KMS-11 (cell line): ENCODE results near the gene NDUFB1.

Experiments
- H2AFZ ChIP-seq: fragments of 200-600 bp; sonication (generic); 2 replicates; pipeline ENCODE4 v1.6.1; 2016; ENCODE audit warnings: antibody characterized with exemption, mixed run types, low read depth
- H3K27ac ChIP-seq: fragments of 200-600 bp; sonication (generic); 2 replicates; pipeline ENCODE4 v1.6.1; 2016; ENCODE audit warnings: mild to moderate bottlenecking, mixed run types
- H3K27me3 ChIP-seq: fragments of 200-600 bp; sonication (generic); 2 replicates; pipeline ENCODE4 v1.6.1; 2017; ENCODE audit warnings: mild to moderate bottlenecking, low read depth, mixed run types, moderate library complexity; ENCODE audit not compliant: insufficient read depth
- H3K36me3 ChIP-seq: fragments of 200-600 bp; sonication (generic); 2 replicates; pipeline ENCODE4 v1.6.1; 2017; ENCODE audit warnings: mild to moderate bottlenecking, mixed run types; ENCODE audit not compliant: insufficient read depth
- H3K4me1 ChIP-seq: fragments of 200-600 bp; sonication (generic); 2 replicates; pipeline ENCODE4 v1.6.1; 2016; ENCODE audit warnings: mild to moderate bottlenecking, low read depth, mixed run types; ENCODE audit not compliant: poor library complexity, severe bottlenecking
- H3K4me2 ChIP-seq: fragments of 200-600 bp; sonication (generic); 2 replicates; pipeline ENCODE4 v1.7.0; 2016; ENCODE audit warnings: mild to moderate bottlenecking, mixed run types
- H3K4me3 ChIP-seq: fragments of 200-600 bp; sonication (generic); IDR thresholded peaks from 2 replicates; pipeline ENCODE4 v1.6.1; 2017; ENCODE audit warnings: low read depth, low read length, mixed read lengths; ENCODE audit not compliant: insufficient read depth
- H3K79me2 ChIP-seq: fragments of 200-600 bp; sonication (generic); 2 replicates; pipeline ENCODE4 v1.6.1; 2016; ENCODE audit warnings: low read depth, mixed run types; ENCODE audit not compliant: insufficient read depth
- H3K9ac ChIP-seq: fragments of 200-600 bp; sonication (generic); 2 replicates; pipeline ENCODE4 v1.6.1; 2016; ENCODE audit warnings: mild to moderate bottlenecking, mixed run types
- H4K20me1 ChIP-seq: fragments of 200-600 bp; sonication (generic); 2 replicates; pipeline ENCODE4 v1.6.1; 2016; ENCODE audit warnings: mild to moderate bottlenecking, mixed run types; ENCODE audit not compliant: insufficient read depth
- TF ChIP-seq, protein P1 (sequence below): fragments of 200-600 bp; sonication (generic); conservative IDR thresholded peaks from 2 replicates; pipeline ENCODE4 v1.6.1; 2017; ENCODE audit warnings: low read depth, mild to moderate bottlenecking, antibody characterized with exemption, low read length, moderate library complexity, mixed read lengths

Gene NDUFB1

DNA sequence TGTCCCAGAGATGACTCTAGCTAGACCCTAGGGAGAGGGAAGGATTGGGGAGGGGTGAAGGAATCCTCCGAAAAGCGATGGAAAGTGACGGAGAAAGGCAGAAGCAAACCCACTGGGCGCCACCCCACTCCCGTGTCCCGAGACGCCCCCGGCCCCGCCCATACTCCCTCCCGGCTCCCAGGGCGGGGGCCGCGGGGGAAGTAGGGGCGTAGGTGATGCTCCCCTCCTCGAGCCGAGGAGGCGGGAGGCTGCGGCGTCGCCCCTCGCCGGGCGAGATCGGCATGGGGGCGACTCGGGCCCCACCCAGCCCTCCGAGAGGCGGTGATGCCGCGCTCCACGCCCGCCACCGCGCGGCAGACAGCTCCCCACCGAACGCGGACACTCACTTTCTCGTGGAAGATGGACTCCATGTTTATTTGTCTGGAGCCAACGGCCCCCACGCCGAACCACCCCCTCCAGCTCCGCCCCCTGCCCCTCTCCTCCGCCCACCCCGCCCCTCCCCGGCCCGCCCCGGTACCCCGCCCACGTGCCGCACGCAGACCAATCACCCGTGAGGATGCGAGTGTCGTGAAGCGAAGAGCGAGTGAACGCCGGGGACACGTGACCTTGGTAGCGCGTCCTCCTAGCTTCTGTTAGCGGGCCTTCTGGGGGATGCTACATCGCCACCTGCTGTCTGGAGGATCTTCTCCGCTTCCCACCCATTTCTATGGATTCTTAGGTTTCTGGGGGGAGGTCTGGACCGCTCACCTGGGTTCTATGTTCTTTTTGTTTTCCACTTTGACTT lies 15.2 kb downstream of the NDUFB1 start, which contains the start of gene ATXN3:
TSS of gene ATXN3 (minus strand) at position 440 of the 784 bp plus-strand sequence. CDS start at position 410, 30 bp downstream.
- peak within 1 kb of the TSS; percentile 30; the same call in 1 of the 2 replicates for H3K9ac ChIP-seq
- H2AFZ ChIP-seq = peak within 1 kb of the TSS; percentile 75
- H3K79me2 ChIP-seq = peaks cover 24% of the 10 kb centered on the region; the same call in 1 of the 2 replicates
- H3K4me2 ChIP-seq = peak within 1 kb of the TSS; percentile 57
- peaks cover 2% of the 10 kb centered on the region for H3K4me1 ChIP-seq
- no peaks in the 10 kb centered on the region for H3K27me3 ChIP-seq
- H3K4me3 ChIP-seq = no peak within 1 kb of the TSS
- H3K27ac ChIP-seq = peak within 1 kb of the TSS; percentile 24; the same call in 1 of the 2 replicates
- no peaks in the 10 kb centered on the region for H3K36me3 ChIP-seq
- no peaks in the 10 kb centered on the region for H4K20me1 ChIP-seq
- TF ChIP-seq, protein P1, sequence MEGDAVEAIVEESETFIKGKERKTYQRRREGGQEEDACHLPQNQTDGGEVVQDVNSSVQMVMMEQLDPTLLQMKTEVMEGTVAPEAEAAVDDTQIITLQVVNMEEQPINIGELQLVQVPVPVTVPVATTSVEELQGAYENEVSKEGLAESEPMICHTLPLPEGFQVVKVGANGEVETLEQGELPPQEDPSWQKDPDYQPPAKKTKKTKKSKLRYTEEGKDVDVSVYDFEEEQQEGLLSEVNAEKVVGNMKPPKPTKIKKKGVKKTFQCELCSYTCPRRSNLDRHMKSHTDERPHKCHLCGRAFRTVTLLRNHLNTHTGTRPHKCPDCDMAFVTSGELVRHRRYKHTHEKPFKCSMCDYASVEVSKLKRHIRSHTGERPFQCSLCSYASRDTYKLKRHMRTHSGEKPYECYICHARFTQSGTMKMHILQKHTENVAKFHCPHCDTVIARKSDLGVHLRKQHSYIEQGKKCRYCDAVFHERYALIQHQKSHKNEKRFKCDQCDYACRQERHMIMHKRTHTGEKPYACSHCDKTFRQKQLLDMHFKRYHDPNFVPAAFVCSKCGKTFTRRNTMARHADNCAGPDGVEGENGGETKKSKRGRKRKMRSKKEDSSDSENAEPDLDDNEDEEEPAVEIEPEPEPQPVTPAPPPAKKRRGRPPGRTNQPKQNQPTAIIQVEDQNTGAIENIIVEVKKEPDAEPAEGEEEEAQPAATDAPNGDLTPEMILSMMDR = peak; percentile 49; the same call in 1 of the 2 replicates

DNA sequence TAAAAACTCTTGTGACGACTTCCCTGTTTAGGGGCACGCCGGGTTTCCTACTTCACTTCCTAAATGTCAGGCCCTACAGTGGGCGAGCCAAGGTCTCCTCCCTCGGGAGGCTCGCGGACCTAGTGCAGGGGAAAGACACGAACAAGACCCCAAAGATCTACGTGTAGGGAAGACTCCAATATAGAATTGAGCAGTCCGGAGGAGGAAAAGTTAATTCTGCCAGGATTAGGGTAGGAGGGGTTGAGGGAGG lies 15.7 kb downstream of the NDUFB1 start:
- Histone ChIP-seq H3K27ac (peak overlapping the region; percentile 24; the same call in 1 of the 2 replicates), H3K9ac (peak overlapping the region; percentile 30; the same call in 1 of the 2 replicates), H4K20me1 (no peaks in the 10 kb centered on the region), H3K79me2 (peaks cover 24% of the 10 kb centered on the region; the same call in 1 of the 2 replicates), H2AFZ (peak overlapping the region; percentile 75), H3K36me3 (no peaks in the 10 kb centered on the region), H3K4me2 (peak overlapping the region; percentile 57), H3K4me3 (no peak overlapping the region), H3K27me3 (no peaks in the 10 kb centered on the region), H3K4me1 (peaks cover 2% of the 10 kb centered on the region)
- TF ChIP-seq, protein P1 = no peak

DNA sequence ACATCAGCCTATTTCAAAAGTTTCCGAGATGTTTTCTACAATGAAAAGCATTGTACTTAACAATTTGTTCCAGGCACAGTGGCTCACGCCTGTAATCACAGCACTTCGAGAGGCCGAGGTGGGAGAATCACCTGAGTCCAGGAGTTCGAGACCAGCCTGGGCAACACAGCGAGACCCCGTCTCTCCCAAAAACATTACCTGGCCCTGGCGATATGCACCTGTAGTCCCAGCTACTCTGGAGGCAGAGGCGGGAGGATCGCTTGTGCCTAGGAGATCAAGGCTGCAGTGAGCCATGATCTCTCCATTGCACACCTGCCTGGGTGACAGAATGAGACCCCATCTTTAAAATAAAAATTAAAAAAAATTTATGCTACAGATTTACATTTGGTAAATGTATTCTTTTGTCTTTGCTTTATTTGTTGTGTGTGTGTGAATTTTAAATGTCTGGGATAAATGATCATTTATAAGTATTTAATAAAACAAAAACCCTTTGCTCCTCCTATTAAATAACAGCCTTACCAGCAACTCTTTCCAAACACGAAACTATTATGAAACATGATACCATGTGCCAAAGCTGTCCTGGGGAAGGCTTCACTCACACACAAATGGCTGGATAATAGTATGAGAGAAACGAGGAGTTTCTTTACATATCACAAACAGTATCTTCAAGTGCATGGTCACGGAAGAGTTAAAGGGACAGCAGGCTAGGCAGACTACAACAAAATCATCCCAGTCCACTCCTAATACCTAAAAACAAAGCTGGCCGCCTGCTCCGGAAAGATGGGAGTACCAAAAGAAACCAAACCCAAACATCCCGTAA lies 16.2 kb downstream of the NDUFB1 start:
- Histone ChIP-seq H3K79me2 (peaks cover 24% of the 10 kb centered on the region; the same call in 1 of the 2 replicates), H2AFZ (peak overlapping the region; percentile 75), H3K27ac (peak overlapping the region; percentile 24; the same call in 1 of the 2 replicates)

DNA sequence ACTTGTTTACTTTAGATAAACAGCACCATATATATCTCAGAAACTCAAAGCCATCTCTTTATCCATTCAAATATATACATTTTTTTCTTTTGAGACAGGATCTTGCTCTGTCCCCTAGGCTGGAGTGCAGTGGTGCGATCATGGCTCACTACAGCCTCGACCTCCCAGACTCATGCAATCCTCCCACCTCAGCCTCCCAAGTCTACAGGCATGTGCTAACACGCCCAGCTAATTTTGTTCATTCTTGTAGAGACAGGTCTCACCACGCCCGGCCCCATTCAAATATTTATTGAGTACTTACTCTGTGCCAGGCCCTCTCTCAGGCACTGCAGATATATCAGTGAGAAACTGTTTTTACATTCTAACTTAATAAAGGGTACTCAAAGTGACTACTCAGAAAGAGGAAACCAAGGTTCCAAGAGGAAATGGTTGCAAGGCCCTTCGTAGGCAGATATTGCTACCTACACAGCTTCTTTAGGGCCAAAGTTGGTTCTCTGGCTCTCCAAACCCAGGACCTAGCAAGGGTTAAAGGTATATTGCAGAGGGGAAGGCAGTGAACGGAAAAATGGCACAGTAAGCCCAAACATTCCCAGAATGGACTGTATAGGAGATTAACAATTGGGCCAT lies 18.0 kb downstream of the NDUFB1 start:
- Histone ChIP-seq H3K79me2 (peaks cover 24% of the 10 kb centered on the region; the same call in 1 of the 2 replicates), H2AFZ (no peak overlapping the region), H3K36me3 (no peaks in the 10 kb centered on the region), H3K27me3 (no peaks in the 10 kb centered on the region), H4K20me1 (no peaks in the 10 kb centered on the region), H3K27ac (no peak overlapping the region), H3K4me2 (no peak overlapping the region), H3K4me1 (peaks cover 2% of the 10 kb centered on the region), H3K4me3 (no peak overlapping the region), H3K9ac (no peak overlapping the region)
- TF ChIP-seq, protein P1 = no peak

More for the DNA sequence above, 16.2 kb downstream of the NDUFB1 start:
- peaks cover 2% of the 10 kb centered on the region for H3K4me1 ChIP-seq
- no peaks in the 10 kb centered on the region for H4K20me1 ChIP-seq
- H3K27me3 ChIP-seq = no peaks in the 10 kb centered on the region
- no peak overlapping the region for H3K4me3 ChIP-seq
- TF ChIP-seq, protein P1 = no peak
- H3K36me3 ChIP-seq = no peaks in the 10 kb centered on the region
- H3K9ac ChIP-seq = peak overlapping the region; percentile 30; the same call in 1 of the 2 replicates
- H3K4me2 ChIP-seq = peak overlapping the region; percentile 57
